Measurements from ENCODE around the gene STAG3. TPM values are rescaled to one million over a fixed set of nuclear protein-coding genes. Genes with fewer than 3 reads are reported as not detected.

The STAG3 gene
- total and polyA plus RNA-seq, 2 donors from 2014 or later = 3.4 to 3.7 TPM

DNA sequence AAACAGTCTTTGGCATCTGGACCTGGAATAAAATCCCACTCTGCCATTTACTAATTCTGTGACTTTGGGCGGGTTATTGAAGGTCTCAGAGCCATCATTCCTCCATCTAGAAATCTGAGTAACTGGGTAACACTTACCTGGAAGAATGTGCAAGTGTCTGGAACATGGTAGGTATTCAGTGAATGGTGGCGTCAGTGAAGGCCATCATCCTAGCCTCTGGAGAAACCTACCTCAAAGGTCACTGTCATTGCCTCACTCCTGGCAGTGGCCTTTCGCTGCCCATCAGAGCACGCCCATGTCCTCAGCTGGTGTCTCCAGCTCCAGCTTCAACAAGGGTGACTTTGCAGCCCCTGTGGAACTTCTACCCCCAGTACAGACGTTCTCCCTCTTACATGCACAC, 13.8 kb upstream of the STAG3 start:
- Histone ChIP-seq H3K4me3 (ENCODE audit: low read length in 3 of 3) (no peak overlapping the region), H3K9ac (ENCODE audit: low read length in 3 of 3) (no peak overlapping the region), H3K9me3 (ENCODE audit: control insufficient read depth in 2 of 3, insufficient read depth in 1 of 3, low read length in 3 of 3) (no peaks in the 10 kb centered on the region), H3K27ac (ENCODE audit: low read depth in 2 of 2, low read length in 2 of 2) (no peak overlapping the region), H3K36me3 (ENCODE audit: control insufficient read depth in 2 of 3, insufficient read depth in 3 of 3, low read length in 3 of 3) (no peaks in the 10 kb centered on the region), H3K4me1 (ENCODE audit: control insufficient read depth in 2 of 3, insufficient read depth in 2 of 3, low read depth in 1 of 3, low read length in 3 of 3) (peaks cover 0 to 6% (median 5%) of the 10 kb centered on the region in 3 donors), H3K27me3 (ENCODE audit: control insufficient read depth, insufficient read depth, low read length) (no peaks in the 10 kb centered on the region)
- TF ChIP-seq, protein P1, sequence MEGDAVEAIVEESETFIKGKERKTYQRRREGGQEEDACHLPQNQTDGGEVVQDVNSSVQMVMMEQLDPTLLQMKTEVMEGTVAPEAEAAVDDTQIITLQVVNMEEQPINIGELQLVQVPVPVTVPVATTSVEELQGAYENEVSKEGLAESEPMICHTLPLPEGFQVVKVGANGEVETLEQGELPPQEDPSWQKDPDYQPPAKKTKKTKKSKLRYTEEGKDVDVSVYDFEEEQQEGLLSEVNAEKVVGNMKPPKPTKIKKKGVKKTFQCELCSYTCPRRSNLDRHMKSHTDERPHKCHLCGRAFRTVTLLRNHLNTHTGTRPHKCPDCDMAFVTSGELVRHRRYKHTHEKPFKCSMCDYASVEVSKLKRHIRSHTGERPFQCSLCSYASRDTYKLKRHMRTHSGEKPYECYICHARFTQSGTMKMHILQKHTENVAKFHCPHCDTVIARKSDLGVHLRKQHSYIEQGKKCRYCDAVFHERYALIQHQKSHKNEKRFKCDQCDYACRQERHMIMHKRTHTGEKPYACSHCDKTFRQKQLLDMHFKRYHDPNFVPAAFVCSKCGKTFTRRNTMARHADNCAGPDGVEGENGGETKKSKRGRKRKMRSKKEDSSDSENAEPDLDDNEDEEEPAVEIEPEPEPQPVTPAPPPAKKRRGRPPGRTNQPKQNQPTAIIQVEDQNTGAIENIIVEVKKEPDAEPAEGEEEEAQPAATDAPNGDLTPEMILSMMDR (IDR thresholded peaks at IDR 0.05; ENCODE audit: borderline replicate concordance, extremely low read depth, insufficient read depth) = no peak
- intact Hi-C loops (cut with DNase I) = no loop called here
- peak in 1 of 5 donors; percentile 29 for DNase-seq
- no peak for FAIRE-seq

DNA sequence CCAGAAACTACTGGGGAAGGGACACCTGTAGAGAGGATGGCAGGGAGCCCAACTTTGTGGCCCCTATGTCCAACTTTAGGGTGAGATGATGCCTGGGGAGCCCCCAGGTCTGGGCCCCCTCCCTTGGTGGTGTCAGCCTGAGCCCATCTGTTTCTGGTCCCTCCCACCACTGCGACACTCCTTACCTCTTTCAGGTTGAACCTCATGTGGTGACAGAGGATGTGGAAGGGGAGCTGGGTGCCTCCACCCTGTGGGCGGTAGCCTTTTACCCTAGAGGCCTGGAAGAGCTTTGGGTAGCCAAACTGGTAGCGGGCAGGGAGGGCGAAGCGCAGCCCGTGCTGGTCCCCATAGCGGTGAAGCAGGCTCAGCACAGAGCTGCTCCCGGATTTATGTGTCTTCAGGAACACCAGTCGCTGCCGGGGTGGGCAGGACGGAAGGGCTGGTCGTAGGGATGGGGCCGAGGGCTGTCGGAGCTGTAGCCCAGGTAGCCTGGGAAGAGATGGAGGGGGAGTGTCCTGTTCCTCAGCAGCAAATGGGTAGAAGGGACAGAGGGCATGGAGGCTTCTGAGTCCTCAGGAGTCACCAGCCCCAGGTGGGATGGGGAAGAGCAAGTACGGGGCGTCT, 11.3 kb upstream of the STAG3 start:
- FAIRE-seq (no peak), DNase-seq (peak in 1 of 5 donors; percentile 55)
- H3K27ac ChIP-seq (ENCODE audit: low read depth in 2 of 2, low read length in 2 of 2) = no peak overlapping the region
- TF ChIP-seq, protein P1 (IDR thresholded peaks at IDR 0.05; ENCODE audit: borderline replicate concordance, extremely low read depth, insufficient read depth) = no peak
- H3K4me3 ChIP-seq (ENCODE audit: low read length in 3 of 3) = no peak overlapping the region
- H3K36me3 ChIP-seq (ENCODE audit: control insufficient read depth in 2 of 3, insufficient read depth in 3 of 3, low read length in 3 of 3) = no peaks in the 10 kb centered on the region
- H3K27me3 ChIP-seq (ENCODE audit: control insufficient read depth, insufficient read depth, low read length) = no peaks in the 10 kb centered on the region
- no peak overlapping the region for H3K9ac ChIP-seq (ENCODE audit: low read length in 3 of 3)
- H3K4me1 ChIP-seq (ENCODE audit: control insufficient read depth in 2 of 3, insufficient read depth in 2 of 3, low read depth in 1 of 3, low read length in 3 of 3) = peaks cover 0 to 5% (median 3%) of the 10 kb centered on the region in 3 donors
- no peaks in the 10 kb centered on the region for H3K9me3 ChIP-seq (ENCODE audit: control insufficient read depth in 2 of 3, insufficient read depth in 1 of 3, low read length in 3 of 3)
- intact Hi-C loops (cut with DNase I) = no loop called here

DNA sequence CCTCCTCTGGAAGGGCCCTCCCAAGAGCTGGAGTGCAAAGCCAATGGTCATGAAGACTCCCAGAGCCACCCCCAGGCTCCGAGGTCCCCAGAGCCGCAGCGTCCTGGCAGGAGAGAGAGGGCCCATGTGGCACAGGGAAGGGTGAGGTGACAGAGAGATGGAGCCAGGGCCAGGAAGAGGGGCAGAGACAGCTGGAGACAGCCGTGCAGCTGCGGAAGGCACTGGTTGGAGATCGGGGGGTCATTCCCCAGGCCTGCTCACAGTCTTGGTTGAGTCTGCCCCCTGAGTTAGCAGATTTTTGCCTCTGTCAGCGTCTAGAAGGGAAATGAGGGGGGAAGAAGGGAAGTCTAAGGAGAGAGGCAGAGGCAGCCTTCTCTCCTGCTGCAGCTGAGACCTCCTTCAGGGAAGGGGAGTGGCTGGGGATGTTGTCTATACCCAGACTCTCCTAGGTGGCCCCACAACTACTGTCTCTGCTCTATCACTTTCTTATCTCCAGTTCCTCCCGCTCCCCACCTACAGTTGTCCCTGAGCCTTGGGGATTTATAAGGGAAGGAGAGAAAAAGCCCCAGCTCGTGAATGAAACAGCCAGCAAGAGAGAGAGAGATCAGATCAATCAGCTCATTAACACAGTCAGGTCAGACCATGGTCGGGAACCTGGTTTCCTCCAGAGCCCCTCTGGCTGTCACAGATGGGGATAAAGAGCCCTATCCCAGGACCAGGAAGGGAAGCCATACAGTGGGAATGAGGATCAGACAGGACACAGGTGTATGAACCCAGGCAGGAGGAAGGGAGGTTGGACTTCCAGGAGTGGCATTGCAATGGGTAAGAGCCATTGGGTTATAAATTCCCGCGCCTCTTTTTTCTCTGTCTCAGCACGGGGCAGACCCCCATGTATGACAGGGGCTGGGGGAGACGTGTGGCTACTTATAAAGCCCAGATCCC, 10.5 kb upstream of the STAG3 start:
- DNase-seq (peak in 1 of 5 donors; percentile 30), FAIRE-seq (no peak)
- TF ChIP-seq, protein P1 (IDR thresholded peaks at IDR 0.05; ENCODE audit: borderline replicate concordance, extremely low read depth, insufficient read depth) = no peak
- H3K27ac ChIP-seq (ENCODE audit: low read depth in 2 of 2, low read length in 2 of 2) = no peak overlapping the region
- peak overlapping the region in 1 of 3 donors; percentile 47 for H3K4me3 ChIP-seq (ENCODE audit: low read length in 3 of 3)
- H3K9ac ChIP-seq (ENCODE audit: low read length in 3 of 3) = peak overlapping the region in 1 of 3 donors; percentile 34
- H3K27me3 ChIP-seq (ENCODE audit: control insufficient read depth, insufficient read depth, low read length) = no peaks in the 10 kb centered on the region
- no peaks in the 10 kb centered on the region for H3K36me3 ChIP-seq (ENCODE audit: control insufficient read depth in 2 of 3, insufficient read depth in 3 of 3, low read length in 3 of 3)
- intact Hi-C loops (cut with DNase I) = no loop called here
- H3K9me3 ChIP-seq (ENCODE audit: control insufficient read depth in 2 of 3, insufficient read depth in 1 of 3, low read length in 3 of 3) = no peaks in the 10 kb centered on the region
- peaks cover 0 to 5% (median 3%) of the 10 kb centered on the region in 3 donors for H3K4me1 ChIP-seq (ENCODE audit: control insufficient read depth in 2 of 3, insufficient read depth in 2 of 3, low read depth in 1 of 3, low read length in 3 of 3)

Data from kidney (tissue), 14 donors.